Erythroblast (primary cell): ENCODE data around the gene DSCAM.

Experiments used
- GATA1 ChIP-seq: IDR thresholded peaks from 2 replicates; pipeline ENCODE4 v1.6.1; 2011; ENCODE audit warnings: low read depth, mild to moderate bottlenecking, control low read depth, low read length, moderate library complexity
- POLR2A ChIP-seq: IDR thresholded peaks from 2 replicates; pipeline ENCODE4 v1.6.1; 2011; ENCODE audit warnings: mild to moderate bottlenecking, low read length

DNA sequence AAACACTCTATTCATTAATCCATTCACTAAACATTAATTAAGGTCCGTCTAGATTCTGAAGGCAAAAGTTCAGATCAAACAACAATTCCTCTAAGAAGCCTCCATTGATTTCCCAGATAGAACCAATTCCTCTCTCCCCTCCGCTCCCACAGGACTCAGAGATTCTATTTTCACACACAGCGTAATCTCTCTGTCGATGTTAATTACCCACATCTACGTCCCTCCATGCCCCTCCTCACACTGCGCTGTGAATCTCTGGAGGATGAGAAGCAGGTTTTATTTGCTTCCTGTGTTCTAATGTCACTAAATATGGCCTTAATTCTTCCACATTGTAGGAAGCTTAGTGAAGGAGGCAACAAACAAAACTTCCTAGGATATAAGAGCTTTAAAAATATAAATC, 306.7 kb downstream of the DSCAM start:
- TF ChIP-seq POLR2A: no peak
- no peak for TF ChIP-seq GATA1
